Activated CD4-positive, CD25-positive, alpha-beta regulatory T cell treated with anti-CD3 and anti-CD28 coated beads, Interleukin-2, amount 50 U/mL, for 16 hours (primary cell): ENCODE results near the gene KLHL15.
"Not testable (repeated sequence)": the region's sequence is repeated elsewhere in the genome, so short reads cannot be mapped to it uniquely, and the experiment has no call there.

ENCODE experiments used
- DNase-seq: peaks from one replicate; pipeline ENCODE4 v3.0.0-alpha.2; 2020; ENCODE audit warnings: low read depth, low spot score

The KLHL15 gene

GRCh38 chrX:24027086-24027485 lies at the start of gene KLHL15:
Gene KLHL15, minus strand, starts transcription at chrX:24027186. Its CDS starts 20,493 bp downstream, at chrX:24006693.
- DNase-seq = no peak

GRCh38 chrX:24069877-24070276 lies 42.9 kb upstream of the KLHL15 start:
- no peak for DNase-seq

GRCh38 chrX:24063488-24063887 lies 36.5 kb upstream of the KLHL15 start:
- DNase-seq = no peak

- DNase-seq = no peak
Measured at GRCh38 chrX:24055043-24055356, 28.0 kb upstream of the KLHL15 start.

- DNase-seq = peak; percentile 70
Measured at GRCh38 chrX:24054182-24055042, 27.4 kb upstream of the KLHL15 start, which contains the start of gene EIF2S3. Gene EIF2S3, plus strand, starts transcription at chrX:24054956. Its CDS starts 13 bp downstream, at chrX:24054969.

GRCh38 chrX:24050522-24051318 lies 23.7 kb upstream of the KLHL15 start:
- not testable (repeated sequence) for DNase-seq

- not testable (repeated sequence) for DNase-seq
Measured at GRCh38 chrX:24049643-24050042, 22.7 kb upstream of the KLHL15 start.

- not testable (repeated sequence) for DNase-seq
Measured at GRCh38 chrX:24046060-24046459, 19.1 kb upstream of the KLHL15 start.

GRCh38 chrX:24037729-24038128 lies 10.7 kb upstream of the KLHL15 start:
- DNase-seq = no peak

GRCh38 chrX:24034485-24034884 lies 7.5 kb upstream of the KLHL15 start:
- no peak for DNase-seq

GRCh38 chrX:24030597-24030996 lies 3.6 kb upstream of the KLHL15 start:
- DNase-seq = no peak

GRCh38 chrX:24027985-24028384 lies 999 bp upstream of the KLHL15 start:
- DNase-seq = no peak

GRCh38 chrX:24026432-24026831 lies 554 bp downstream of the KLHL15 start:
- DNase-seq = no peak

- DNase-seq = no peak
Measured at GRCh38 chrX:24025741-24026403, 1.1 kb downstream of the KLHL15 start.

- DNase-seq = peak; percentile 63
Measured at GRCh38 chrX:24024819-24025740, 1.9 kb downstream of the KLHL15 start.

- no peak for DNase-seq
Measured at GRCh38 chrX:24023972-24024669, 2.9 kb downstream of the KLHL15 start.

GRCh38 chrX:24023544-24023943 lies 3.4 kb downstream of the KLHL15 start:
- no peak for DNase-seq

GRCh38 chrX:24020306-24020876 lies 6.6 kb downstream of the KLHL15 start:
- no peak for DNase-seq

GRCh38 chrX:24019448-24019847 lies 7.5 kb downstream of the KLHL15 start:
- DNase-seq = no peak

- DNase-seq = no peak
Measured at GRCh38 chrX:24018809-24019208, 8.2 kb downstream of the KLHL15 start.
